ENCODE results near the gene TSSC4. TPM values are rescaled to one million over a fixed set of nuclear protein-coding genes. Genes with fewer than 3 reads are reported as not detected.
A peak's percentile ranks its signal among the peaks of the same experiment; 100 is the strongest.

The TSSC4 gene
- total and polyA plus RNA-seq, 2 of the 13 experiments (the other 11 are each of a cell fraction or from before 2014, with no cell fraction given), result 16.2 to 58.6 TPM

DNA sequence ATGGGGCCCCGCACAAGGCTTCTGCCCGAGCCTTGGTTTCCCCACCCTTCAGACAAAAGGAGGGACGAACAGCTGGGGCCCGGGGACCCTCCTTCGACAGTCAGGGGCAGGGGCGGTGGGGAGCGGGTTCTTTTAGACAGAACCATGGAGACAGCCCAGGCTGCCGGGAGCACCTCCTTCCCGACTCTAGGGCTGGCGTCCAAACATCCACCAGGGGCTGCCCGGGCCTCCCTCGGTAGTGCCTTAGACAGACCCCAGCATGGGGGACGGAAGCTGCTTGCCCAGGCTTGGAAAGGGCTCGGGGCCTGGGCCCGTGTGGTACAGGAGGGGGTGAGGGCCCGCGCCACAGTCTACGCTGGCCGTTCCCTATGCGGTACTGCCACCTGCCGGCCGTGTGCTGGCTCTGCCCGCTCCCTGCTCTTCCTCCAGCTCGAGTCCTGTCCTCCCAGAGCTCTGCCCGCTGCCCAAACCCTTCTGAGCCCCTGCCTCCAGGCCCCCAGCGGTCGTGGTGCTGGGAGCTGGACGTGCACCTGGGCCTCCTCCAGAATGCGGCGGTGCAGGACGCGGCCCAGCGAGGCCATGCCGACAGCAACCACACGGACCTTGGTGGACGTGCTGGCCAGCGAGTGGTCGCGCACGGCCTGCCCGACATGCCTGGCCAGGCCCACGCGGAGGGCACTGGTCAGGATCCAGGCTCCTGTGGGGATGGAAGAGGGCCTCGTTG lies 20.1 kb downstream of the TSSC4 start (continued):
- TF ChIP-seq THYN1 (CRISPR knock-in tag; IDR thresholded peaks at IDR 0.05; ENCODE audit: borderline replicate concordance, low read depth) (no peak), ZNF432 (CRISPR knock-in tag; IDR thresholded peaks at IDR 0.05; ENCODE audit: borderline replicate concordance) (no peak), ZNF30 (CRISPR knock-in tag; IDR thresholded peaks at IDR 0.05) (no peak), ZNF260 (CRISPR knock-in tag; IDR thresholded peaks at IDR 0.05; ENCODE audit: borderline replicate concordance, low read depth) (no peak), TAF1 (CRISPR knock-in tag; IDR thresholded peaks at IDR 0.05) (no peak), ZNF572 (CRISPR knock-in tag; IDR thresholded peaks at IDR 0.05) (no peak), SRSF4 (IDR thresholded peaks at IDR 0.05; ENCODE audit: low read depth, low read length, poor library complexity, severe bottlenecking) (no peak), ZNF232 (CRISPR knock-in tag; IDR thresholded peaks at IDR 0.05; ENCODE audit: borderline replicate concordance) (0 out of 2 replicates have a peak, but pooled peaks have one; percentile 69)
- TF ChIP-seq, protein P1, sequence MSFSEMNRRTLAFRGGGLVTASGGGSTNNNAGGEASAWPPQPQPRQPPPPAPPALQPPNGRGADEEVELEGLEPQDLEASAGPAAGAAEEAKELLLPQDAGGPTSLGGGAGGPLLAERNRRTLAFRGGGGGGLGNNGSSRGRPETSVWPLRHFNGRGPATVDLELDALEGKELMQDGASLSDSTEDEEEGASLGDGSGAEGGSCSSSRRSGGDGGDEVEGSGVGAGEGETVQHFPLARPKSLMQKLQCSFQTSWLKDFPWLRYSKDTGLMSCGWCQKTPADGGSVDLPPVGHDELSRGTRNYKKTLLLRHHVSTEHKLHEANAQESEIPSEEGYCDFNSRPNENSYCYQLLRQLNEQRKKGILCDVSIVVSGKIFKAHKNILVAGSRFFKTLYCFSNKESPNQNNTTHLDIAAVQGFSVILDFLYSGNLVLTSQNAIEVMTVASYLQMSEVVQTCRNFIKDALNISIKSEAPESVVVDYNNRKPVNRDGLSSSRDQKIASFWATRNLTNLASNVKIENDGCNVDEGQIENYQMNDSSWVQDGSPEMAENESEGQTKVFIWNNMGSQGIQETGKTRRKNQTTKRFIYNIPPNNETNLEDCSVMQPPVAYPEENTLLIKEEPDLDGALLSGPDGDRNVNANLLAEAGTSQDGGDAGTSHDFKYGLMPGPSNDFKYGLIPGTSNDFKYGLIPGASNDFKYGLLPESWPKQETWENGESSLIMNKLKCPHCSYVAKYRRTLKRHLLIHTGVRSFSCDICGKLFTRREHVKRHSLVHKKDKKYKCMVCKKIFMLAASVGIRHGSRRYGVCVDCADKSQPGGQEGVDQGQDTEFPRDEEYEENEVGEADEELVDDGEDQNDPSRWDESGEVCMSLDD (CRISPR knock-in tag; IDR thresholded peaks at IDR 0.05; ENCODE audit: borderline replicate concordance), result 0 out of 2 replicates have a peak, but pooled peaks have one; percentile 48
- TF ChIP-seq, protein P2, sequence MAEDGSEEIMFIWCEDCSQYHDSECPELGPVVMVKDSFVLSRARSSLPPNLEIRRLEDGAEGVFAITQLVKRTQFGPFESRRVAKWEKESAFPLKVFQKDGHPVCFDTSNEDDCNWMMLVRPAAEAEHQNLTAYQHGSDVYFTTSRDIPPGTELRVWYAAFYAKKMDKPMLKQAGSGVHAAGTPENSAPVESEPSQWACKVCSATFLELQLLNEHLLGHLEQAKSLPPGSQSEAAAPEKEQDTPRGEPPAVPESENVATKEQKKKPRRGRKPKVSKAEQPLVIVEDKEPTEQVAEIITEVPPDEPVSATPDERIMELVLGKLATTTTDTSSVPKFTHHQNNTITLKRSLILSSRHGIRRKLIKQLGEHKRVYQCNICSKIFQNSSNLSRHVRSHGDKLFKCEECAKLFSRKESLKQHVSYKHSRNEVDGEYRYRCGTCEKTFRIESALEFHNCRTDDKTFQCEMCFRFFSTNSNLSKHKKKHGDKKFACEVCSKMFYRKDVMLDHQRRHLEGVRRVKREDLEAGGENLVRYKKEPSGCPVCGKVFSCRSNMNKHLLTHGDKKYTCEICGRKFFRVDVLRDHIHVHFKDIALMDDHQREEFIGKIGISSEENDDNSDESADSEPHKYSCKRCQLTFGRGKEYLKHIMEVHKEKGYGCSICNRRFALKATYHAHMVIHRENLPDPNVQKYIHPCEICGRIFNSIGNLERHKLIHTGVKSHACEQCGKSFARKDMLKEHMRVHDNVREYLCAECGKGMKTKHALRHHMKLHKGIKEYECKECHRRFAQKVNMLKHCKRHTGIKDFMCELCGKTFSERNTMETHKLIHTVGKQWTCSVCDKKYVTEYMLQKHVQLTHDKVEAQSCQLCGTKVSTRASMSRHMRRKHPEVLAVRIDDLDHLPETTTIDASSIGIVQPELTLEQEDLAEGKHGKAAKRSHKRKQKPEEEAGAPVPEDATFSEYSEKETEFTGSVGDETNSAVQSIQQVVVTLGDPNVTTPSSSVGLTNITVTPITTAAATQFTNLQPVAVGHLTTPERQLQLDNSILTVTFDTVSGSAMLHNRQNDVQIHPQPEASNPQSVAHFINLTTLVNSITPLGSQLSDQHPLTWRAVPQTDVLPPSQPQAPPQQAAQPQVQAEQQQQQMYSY (CRISPR knock-in tag; IDR thresholded peaks at IDR 0.05), result no peak
- TF ChIP-seq, protein P3, sequence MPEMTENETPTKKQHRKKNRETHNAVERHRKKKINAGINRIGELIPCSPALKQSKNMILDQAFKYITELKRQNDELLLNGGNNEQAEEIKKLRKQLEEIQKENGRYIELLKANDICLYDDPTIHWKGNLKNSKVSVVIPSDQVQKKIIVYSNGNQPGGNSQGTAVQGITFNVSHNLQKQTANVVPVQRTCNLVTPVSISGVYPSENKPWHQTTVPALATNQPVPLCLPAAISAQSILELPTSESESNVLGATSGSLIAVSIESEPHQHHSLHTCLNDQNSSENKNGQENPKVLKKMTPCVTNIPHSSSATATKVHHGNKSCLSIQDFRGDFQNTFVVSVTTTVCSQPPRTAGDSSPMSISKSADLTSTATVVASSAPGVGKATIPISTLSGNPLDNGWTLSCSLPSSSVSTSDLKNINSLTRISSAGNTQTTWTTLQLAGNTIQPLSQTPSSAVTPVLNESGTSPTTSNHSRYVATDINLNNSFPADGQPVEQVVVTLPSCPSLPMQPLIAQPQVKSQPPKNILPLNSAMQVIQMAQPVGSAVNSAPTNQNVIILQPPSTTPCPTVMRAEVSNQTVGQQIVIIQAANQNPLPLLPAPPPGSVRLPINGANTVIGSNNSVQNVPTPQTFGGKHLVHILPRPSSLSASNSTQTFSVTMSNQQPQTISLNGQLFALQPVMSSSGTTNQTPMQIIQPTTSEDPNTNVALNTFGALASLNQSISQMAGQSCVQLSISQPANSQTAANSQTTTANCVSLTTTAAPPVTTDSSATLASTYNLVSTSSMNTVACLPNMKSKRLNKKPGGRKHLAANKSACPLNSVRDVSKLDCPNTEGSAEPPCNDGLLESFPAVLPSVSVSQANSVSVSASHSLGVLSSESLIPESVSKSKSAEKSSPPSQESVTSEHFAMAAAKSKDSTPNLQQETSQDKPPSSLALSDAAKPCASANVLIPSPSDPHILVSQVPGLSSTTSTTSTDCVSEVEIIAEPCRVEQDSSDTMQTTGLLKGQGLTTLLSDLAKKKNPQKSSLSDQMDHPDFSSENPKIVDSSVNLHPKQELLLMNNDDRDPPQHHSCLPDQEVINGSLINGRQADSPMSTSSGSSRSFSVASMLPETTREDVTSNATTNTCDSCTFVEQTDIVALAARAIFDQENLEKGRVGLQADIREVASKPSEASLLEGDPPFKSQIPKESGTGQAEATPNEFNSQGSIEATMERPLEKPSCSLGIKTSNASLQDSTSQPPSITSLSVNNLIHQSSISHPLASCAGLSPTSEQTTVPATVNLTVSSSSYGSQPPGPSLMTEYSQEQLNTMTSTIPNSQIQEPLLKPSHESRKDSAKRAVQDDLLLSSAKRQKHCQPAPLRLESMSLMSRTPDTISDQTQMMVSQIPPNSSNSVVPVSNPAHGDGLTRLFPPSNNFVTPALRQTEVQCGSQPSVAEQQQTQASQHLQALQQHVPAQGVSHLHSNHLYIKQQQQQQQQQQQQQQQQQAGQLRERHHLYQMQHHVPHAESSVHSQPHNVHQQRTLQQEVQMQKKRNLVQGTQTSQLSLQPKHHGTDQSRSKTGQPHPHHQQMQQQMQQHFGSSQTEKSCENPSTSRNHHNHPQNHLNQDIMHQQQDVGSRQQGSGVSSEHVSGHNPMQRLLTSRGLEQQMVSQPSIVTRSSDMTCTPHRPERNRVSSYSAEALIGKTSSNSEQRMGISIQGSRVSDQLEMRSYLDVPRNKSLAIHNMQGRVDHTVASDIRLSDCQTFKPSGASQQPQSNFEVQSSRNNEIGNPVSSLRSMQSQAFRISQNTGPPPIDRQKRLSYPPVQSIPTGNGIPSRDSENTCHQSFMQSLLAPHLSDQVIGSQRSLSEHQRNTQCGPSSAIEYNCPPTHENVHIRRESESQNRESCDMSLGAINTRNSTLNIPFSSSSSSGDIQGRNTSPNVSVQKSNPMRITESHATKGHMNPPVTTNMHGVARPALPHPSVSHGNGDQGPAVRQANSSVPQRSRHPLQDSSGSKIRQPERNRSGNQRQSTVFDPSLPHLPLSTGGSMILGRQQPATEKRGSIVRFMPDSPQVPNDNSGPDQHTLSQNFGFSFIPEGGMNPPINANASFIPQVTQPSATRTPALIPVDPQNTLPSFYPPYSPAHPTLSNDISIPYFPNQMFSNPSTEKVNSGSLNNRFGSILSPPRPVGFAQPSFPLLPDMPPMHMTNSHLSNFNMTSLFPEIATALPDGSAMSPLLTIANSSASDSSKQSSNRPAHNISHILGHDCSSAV (CRISPR knock-in tag; IDR thresholded peaks at IDR 0.05; ENCODE audit: borderline replicate concordance), result no peak

All from HepG2 (cell line).